ENCODE results near the gene MPLKIP. TPM values are rescaled to one million over a fixed set of nuclear protein-coding genes. Genes with fewer than 3 reads are reported as not detected.
"Not testable (repeated sequence)": the region's sequence is repeated elsewhere in the genome, so short reads cannot be mapped to it uniquely, and the experiment has no call there.

Gene MPLKIP
- 37.3 and 40.8 TPM in 2 replicates for total RNA-seq

DNA sequence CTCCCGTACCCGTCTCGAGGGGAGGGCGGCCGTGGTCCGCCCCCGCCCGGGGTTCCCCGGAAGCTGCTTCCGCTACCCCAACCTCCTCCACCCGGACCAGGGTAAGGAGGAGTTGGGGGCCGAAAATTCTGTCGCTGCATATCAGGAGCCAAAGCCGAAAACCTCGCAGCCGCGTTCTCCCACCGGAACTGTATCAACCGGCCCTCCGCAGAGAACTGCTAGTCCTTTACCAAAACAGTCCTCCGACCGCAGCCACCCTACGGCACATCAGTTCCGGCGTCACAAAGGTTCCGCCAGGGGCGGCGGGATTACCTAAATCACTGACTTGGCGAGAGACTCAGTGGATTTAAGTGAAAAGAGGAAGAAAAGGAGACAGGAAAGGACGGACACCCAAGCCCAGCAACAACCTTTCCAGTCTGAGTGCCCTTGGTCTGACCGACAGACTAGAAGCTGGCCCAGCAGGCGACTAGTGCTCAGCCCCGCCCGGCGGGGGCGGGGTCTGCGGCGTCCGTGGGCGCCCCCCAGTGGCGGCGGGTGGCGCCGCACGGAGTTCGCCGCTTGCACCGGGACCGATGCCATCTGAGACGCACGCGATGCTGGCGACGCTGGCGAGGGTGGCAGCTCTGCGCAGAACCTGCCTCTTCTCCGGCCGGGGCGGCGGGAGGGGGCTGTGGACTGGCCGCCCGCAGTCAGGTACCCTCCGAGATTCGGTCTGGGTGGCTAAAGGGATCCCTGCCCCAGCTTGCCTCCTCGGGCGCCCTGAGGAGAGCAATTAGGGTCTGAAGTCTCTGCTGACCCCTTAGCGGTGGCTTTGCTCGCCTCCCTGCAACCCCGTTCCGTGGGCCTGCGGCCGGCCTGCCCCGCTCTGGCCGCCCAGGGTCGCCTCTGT is at the start of gene MPLKIP, which contains the start of gene SUGCT:
Gene MPLKIP (minus strand): TSS at position 195 of the 889 bp plus-strand sequence. CDS start 55 bp downstream, at position 140.
Gene SUGCT (plus strand): TSS at position 578 of the 889 bp plus-strand sequence.
- H3K27me3 Mint-ChIP-seq = peaks cover 11% of the 10 kb centered on the region
- H3K36me3 Mint-ChIP-seq (ENCODE audit: low read depth) = peaks cover 11% of the 10 kb centered on the region
- H3K27ac Mint-ChIP-seq = peak within 1 kb of the TSS; percentile 94
- peak; percentile 96 for DNase-seq
- peaks cover 11% of the 10 kb centered on the region for H3K4me1 Mint-ChIP-seq
- intact Hi-C loops (cut with micrococcal nuclease) = loop anchor here (1.0 to 5.0 kb wide), 5 partner anchors 185 to 567 kb away; partner anchors contain the start of genes RALA and YAE1
- peaks cover 2% of the 10 kb centered on the region for H3K9me3 Mint-ChIP-seq
- peak within 1 kb of the TSS; percentile 95 for H3K4me3 Mint-ChIP-seq

DNA sequence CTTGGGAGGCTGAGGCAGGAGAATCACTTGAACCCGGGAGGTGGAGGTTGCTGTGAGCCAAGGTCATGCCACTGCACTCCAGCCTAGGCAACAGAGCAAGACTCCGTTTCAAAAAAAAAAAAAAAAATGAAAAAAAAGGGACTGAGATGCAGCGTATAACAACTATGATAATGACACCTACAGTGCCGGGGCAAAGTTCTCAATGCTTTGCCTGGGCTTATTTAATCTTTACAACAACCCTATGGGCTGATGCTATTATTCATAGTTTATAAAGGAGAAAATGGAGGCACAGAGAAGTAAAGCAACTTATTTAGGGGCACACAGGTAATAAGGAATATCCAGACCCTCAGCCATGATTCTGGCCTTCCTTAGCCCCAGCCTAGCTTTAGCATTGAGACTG is 48.0 kb upstream of the MPLKIP start:
- Mint-ChIP-seq H3K27ac (no peak overlapping the region), H3K9me3 (no peaks in the 10 kb centered on the region)
- intact Hi-C loops (cut with micrococcal nuclease) = no loop called here

GRCh38 chr7:40177071-40177470 is 42.6 kb upstream of the MPLKIP start:
- intact Hi-C loops (cut with micrococcal nuclease) = no loop called here
- Mint-ChIP-seq H3K36me3 (ENCODE audit: low read depth) (no peaks in the 10 kb centered on the region), H3K4me1 (no peaks in the 10 kb centered on the region), H3K27ac (no peak overlapping the region), H3K9me3 (no peaks in the 10 kb centered on the region), H3K27me3 (peaks cover 1% of the 10 kb centered on the region), H3K4me3 (no peak overlapping the region)
- DNase-seq = no peak

More for the DNA sequence above, 48.0 kb upstream of the MPLKIP start:
- DNase-seq = no peak
- no peaks in the 10 kb centered on the region for H3K36me3 Mint-ChIP-seq (ENCODE audit: low read depth)
- H3K4me3 Mint-ChIP-seq = no peak overlapping the region
- peaks cover 1% of the 10 kb centered on the region for H3K27me3 Mint-ChIP-seq
- no peaks in the 10 kb centered on the region for H3K4me1 Mint-ChIP-seq

DNA sequence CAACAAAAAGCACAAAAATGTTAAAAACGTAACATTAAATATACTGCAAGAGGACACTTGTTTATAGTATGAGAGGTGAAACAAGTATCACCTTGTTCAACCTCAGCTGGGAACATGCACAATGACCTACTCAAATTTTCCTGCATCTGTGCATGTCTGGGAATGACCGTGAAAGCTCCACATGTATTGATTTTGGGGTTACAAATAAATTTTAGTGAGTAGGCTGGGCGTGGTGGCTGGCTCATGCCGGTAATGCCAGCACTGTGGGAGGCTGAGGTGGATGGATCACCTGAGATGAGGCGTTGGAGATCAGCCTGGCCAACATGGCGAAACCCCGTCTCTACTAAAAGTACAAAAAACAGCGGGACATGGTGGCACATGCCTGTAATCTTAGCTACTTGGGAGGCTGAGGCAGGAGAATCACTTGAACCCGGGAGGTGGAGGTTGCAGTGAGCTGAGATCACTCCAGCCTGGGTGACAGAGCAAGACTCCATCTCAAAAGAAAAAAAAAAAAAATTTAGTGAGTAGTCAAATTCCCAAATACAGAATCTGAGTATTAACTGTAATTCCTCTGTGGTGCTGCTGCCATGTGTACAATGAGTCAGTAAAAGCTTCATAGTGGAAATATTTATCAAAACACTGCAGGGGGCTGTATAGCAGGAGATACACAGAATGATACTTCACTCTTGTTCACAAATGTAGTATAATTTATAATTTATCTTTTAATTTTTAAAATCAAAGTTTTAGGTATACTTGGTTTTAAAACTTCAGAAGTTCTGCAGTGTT is 41.5 kb upstream of the MPLKIP start:
- Mint-ChIP-seq H3K27me3 (peaks cover 1% of the 10 kb centered on the region), H3K9me3 (no peaks in the 10 kb centered on the region), H3K4me3 (no peak overlapping the region), H3K4me1 (no peaks in the 10 kb centered on the region), H3K36me3 (ENCODE audit: low read depth) (no peaks in the 10 kb centered on the region), H3K27ac (no peak overlapping the region)
- intact Hi-C loops (cut with micrococcal nuclease) = no loop called here
- DNase-seq = no peak

DNA sequence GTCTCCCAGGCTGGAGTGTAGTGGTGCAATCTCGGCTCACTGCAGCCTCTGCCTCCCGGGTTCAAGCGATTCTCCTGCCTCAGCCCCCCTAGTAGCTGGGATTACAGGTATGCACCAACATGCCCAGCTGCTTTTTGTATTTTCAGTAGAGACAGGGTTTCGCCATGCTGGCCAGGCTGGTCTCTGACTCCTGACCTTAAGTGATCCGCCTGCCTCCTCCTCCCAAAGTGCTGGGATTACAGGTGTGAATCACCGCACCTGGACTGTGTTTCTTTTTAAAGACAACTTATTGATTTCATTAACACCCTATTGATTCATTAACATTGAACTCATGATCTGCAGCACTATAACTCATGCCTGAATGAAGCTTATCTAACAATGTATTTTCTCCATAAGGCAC is 40.8 kb upstream of the MPLKIP start:
- DNase-seq; H3K36me3 Mint-ChIP-seq (ENCODE audit: low read depth); H3K9me3 Mint-ChIP-seq; H3K4me3 Mint-ChIP-seq; H3K4me1 Mint-ChIP-seq; intact Hi-C loops (cut with micrococcal nuclease); H3K27me3 Mint-ChIP-seq; H3K27ac Mint-ChIP-seq: not testable (repeated sequence)

GRCh38 chr7:40173121-40173520 is 38.7 kb upstream of the MPLKIP start:
- H3K27me3 Mint-ChIP-seq; H3K4me3 Mint-ChIP-seq; H3K36me3 Mint-ChIP-seq (ENCODE audit: low read depth); H3K9me3 Mint-ChIP-seq; DNase-seq; intact Hi-C loops (cut with micrococcal nuclease); H3K4me1 Mint-ChIP-seq; H3K27ac Mint-ChIP-seq: not testable (repeated sequence)

DNA sequence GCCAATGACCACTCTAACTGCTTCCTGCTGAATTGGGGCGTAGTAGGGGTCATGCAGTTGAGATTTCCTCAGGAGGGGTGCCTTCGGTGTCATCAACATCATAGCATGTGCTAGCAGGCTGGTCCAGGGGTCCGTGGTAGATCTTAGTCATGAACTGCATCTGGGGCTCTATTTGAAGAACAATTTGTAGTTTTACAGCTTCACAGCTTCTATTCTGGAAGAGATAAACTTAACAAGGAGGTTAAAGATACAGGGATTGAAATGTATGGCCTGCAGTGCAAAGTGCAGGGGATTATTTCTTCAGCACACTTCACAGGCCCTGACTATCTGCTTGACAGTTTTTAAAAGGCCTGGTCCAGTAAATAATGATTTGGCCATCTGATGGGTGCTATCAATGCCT is 33.8 kb upstream of the MPLKIP start:
- DNase-seq; H3K4me3 Mint-ChIP-seq; H3K27me3 Mint-ChIP-seq; intact Hi-C loops (cut with micrococcal nuclease); H3K36me3 Mint-ChIP-seq (ENCODE audit: low read depth); H3K9me3 Mint-ChIP-seq; H3K4me1 Mint-ChIP-seq; H3K27ac Mint-ChIP-seq: not testable (repeated sequence)

DNA sequence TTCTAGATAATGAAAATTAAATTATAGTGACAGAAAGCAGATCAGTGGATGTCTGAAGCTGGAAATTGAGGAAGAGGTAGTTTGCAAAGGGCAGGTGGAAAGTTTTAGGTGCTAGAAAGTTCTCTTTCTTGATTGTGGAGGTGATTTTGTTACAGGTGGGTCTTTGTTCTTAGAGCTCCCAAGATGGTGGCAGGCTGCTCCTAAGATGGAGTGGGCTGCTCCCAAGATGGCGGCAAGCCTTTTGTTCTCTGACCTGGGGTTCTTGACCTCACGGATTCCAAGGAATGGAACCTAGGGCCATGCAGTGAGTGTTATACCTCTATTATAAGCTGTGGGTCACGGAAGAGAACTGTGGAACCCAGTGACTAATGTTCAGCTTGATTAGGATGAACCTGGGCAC is 32.9 kb upstream of the MPLKIP start:
- Mint-ChIP-seq H3K36me3 (ENCODE audit: low read depth) (no peaks in the 10 kb centered on the region), H3K9me3 (no peaks in the 10 kb centered on the region), H3K4me3 (no peak overlapping the region), H3K4me1 (no peaks in the 10 kb centered on the region), H3K27ac (no peak overlapping the region), H3K27me3 (no peaks in the 10 kb centered on the region)
- intact Hi-C loops (cut with micrococcal nuclease) = no loop called here
- DNase-seq = no peak

- H3K27ac Mint-ChIP-seq = no peak overlapping the region
- no peaks in the 10 kb centered on the region for H3K27me3 Mint-ChIP-seq
- DNase-seq = no peak
- H3K9me3 Mint-ChIP-seq = no peaks in the 10 kb centered on the region
- H3K36me3 Mint-ChIP-seq (ENCODE audit: low read depth) = no peaks in the 10 kb centered on the region
- intact Hi-C loops (cut with micrococcal nuclease) = no loop called here
- H3K4me1 Mint-ChIP-seq = no peaks in the 10 kb centered on the region
- no peak overlapping the region for H3K4me3 Mint-ChIP-seq
Measured at GRCh38 chr7:40165216-40165615, 30.8 kb upstream of the MPLKIP start.

DNA sequence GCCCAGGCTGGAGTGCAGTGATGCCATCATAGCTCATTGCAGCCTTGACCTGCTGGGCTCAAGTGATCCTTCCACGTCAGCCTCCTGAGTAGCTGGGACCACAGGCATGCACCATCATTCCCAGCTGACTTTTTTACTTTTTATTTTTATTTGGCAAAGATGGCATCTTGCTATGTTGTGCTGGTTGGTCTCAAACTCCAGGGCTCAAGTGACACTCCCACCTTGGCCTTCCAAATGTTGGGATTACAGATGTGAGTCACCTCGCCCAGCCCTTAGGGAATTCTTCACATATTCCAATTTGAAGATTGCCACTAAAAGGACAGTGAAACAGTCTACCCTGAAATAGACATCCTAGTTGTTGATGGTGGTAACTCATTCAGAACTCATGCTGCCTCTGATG is 28.1 kb upstream of the MPLKIP start:
- intact Hi-C loops (cut with micrococcal nuclease) = no loop called here
- no peaks in the 10 kb centered on the region for H3K27me3 Mint-ChIP-seq
- H3K9me3 Mint-ChIP-seq = no peaks in the 10 kb centered on the region
- H3K27ac Mint-ChIP-seq = no peak overlapping the region
- no peak for DNase-seq
- no peaks in the 10 kb centered on the region for H3K4me1 Mint-ChIP-seq
- no peak overlapping the region for H3K4me3 Mint-ChIP-seq
- no peaks in the 10 kb centered on the region for H3K36me3 Mint-ChIP-seq (ENCODE audit: low read depth)

GRCh38 chr7:40156988-40157387 is 22.6 kb upstream of the MPLKIP start:
- Mint-ChIP-seq H3K4me3 (no peak overlapping the region), H3K9me3 (no peaks in the 10 kb centered on the region), H3K4me1 (no peaks in the 10 kb centered on the region), H3K27ac (no peak overlapping the region), H3K36me3 (ENCODE audit: low read depth) (no peaks in the 10 kb centered on the region), H3K27me3 (no peaks in the 10 kb centered on the region)
- DNase-seq = no peak
- intact Hi-C loops (cut with micrococcal nuclease) = no loop called here

GRCh38 chr7:40151504-40151903 is 17.1 kb upstream of the MPLKIP start:
- H3K4me1 Mint-ChIP-seq = no peaks in the 10 kb centered on the region
- no peaks in the 10 kb centered on the region for H3K27me3 Mint-ChIP-seq
- no peaks in the 10 kb centered on the region for H3K36me3 Mint-ChIP-seq (ENCODE audit: low read depth)
- H3K9me3 Mint-ChIP-seq = no peaks in the 10 kb centered on the region
- H3K4me3 Mint-ChIP-seq = no peak overlapping the region
- DNase-seq = no peak
- intact Hi-C loops (cut with micrococcal nuclease) = no loop called here
- no peak overlapping the region for H3K27ac Mint-ChIP-seq

DNA sequence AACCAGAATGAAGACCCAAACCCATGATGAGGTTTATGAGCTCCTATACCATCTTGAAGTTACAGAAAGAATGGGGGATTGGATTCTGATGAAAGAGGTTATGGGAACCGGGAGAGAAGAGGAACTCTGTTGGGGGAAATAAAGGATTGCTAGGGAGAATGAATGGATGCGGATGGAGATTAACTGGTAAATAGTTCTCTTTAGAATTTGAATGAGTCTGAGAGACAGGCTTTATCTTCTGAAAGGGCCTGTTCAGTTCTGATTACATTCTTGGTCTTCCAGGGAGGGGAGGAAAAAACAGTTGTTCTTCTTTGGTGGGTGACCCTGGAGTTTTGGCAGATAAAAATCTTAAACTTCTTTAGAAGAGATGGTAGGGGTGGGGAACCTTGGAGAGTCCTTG is 14.2 kb upstream of the MPLKIP start:
- no peaks in the 10 kb centered on the region for H3K4me1 Mint-ChIP-seq
- H3K36me3 Mint-ChIP-seq (ENCODE audit: low read depth) = no peaks in the 10 kb centered on the region

GRCh38 chr7:40148247-40148580 is 13.8 kb upstream of the MPLKIP start:
- H3K4me3 Mint-ChIP-seq; H3K4me1 Mint-ChIP-seq; H3K9me3 Mint-ChIP-seq; DNase-seq; H3K27ac Mint-ChIP-seq; H3K27me3 Mint-ChIP-seq; H3K36me3 Mint-ChIP-seq (ENCODE audit: low read depth); intact Hi-C loops (cut with micrococcal nuclease): not testable (repeated sequence)

More for the DNA sequence above, 14.2 kb upstream of the MPLKIP start:
- no peak overlapping the region for H3K27ac Mint-ChIP-seq
- H3K4me3 Mint-ChIP-seq = no peak overlapping the region
- peaks cover 2% of the 10 kb centered on the region for H3K27me3 Mint-ChIP-seq
- H3K9me3 Mint-ChIP-seq = no peaks in the 10 kb centered on the region
- intact Hi-C loops (cut with micrococcal nuclease) = no loop called here
- no peak for DNase-seq

Data from activated CD4-positive, alpha-beta T cell treated with anti-CD3 and anti-CD28 coated beads, Interleukin-2, amount 10 ng/mL, durations not matched to agents 24 days and 14 days (primary cell).